SJSA1 (cell line): Measurements from ENCODE around the gene PRKAR1B. TPM values are rescaled to one million over a fixed set of nuclear protein-coding genes. Genes with fewer than 3 reads are reported as not detected.
"Not testable (repeated sequence)": the region's sequence is repeated elsewhere in the genome, so short reads cannot be mapped to it uniquely, and the experiment has no call there.

ENCODE experiments used
- DNase-seq, 2 experiments: peaks; one replicate each; pipeline ENCODE4 v3.0.0-alpha.2; 2015 to 2020; ENCODE audit warnings: low spot score in 2 of 2, low read depth in 1 of 2
- H3K27ac ChIP-seq: fragments of 250-450 bp; sonication (Bioruptor Pico); 2 replicates; pipeline ENCODE4 v1.5.1; 2020; ENCODE audit warnings: mild to moderate bottlenecking, moderate library complexity
- H3K27me3 ChIP-seq: fragments of 250-450 bp; sonication (Bioruptor Pico); replicated peaks from 2 replicates; pipeline ENCODE4 v1.5.1; 2020; ENCODE audit warnings: mild to moderate bottlenecking, moderate library complexity
- H3K36me3 ChIP-seq: fragments of 250-450 bp; sonication (Bioruptor Pico); 2 replicates; pipeline ENCODE4 v1.5.1; 2020; ENCODE audit warnings: mild to moderate bottlenecking
- H3K4me1 ChIP-seq: fragments of 250-450 bp; sonication (Bioruptor Pico); replicated peaks from 2 replicates; pipeline ENCODE4 v1.6.1; 2021; ENCODE audit warnings: mild to moderate bottlenecking
- H3K4me3 ChIP-seq: fragments of 250-450 bp; sonication (Bioruptor Pico); 2 replicates; pipeline ENCODE4 v1.5.1; 2020; ENCODE audit warnings: mild to moderate bottlenecking
- H3K9me3 ChIP-seq: fragments of 250-450 bp; sonication (Bioruptor Pico); replicated peaks from 2 replicates; pipeline ENCODE4 v1.5.1; 2020; ENCODE audit warnings: mild to moderate bottlenecking
- total RNA-seq: library from RNA; depleted of rRNA; stranded (reverse); fragments of >200 nt; shearing (Covaris generic); gene quantifications from 2 replicates; pipeline ENCODE4 v1.2.3, GENCODE V29; 2014

Gene PRKAR1B
- total RNA-seq, 1 experiment from 2014 or later = 7.3 TPM

DNA sequence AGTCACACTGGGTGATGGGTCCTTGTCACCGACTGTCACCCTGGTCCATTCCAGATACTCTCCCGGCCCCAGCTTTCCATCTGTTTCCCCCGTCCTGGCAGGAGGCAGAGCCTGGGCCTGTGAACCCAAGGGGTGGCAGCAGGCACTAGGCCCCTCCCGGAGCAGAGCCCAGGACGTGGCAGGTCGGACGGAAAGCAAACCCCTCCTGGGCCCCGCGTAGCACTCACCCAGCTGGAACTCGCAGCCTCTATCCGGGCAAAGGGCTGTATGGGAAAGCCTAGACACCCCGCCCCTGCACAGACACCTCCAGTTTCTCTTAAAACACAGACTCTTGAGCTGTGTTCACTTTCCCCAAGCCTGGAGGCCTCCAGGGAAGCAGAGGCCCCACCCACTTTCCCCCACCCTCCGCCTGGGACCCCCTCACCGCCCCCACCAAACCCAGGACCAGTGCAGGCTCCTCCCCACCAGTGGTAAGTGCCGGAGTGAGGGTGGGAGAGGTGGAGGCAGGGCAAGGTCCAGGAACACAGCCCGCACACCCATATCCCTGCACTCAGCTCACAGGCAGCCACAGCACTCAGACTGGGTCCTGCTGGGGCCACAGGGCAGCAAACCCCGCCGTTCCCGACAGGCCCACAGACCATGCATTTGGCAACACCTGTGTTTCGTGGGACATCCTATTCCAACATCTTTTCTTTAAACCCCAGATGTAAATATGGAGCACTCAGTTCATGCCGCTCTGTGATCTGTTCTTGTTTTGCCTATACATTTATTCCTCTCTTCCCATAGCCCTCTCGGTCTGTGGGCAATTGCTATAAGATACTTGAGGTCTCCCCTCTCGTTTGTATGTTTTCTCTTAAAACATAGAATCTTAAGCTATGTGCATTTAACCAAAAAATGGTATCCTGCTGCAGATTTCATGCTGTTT lies 109.2 kb downstream of the PRKAR1B start:
- H3K4me3 ChIP-seq = no peak overlapping the region
- peaks cover 4% of the 10 kb centered on the region; the same call in 1 of the 2 replicates for H3K4me1 ChIP-seq
- H3K36me3 ChIP-seq = no peaks in the 10 kb centered on the region
- no peak for DNase-seq
- peaks cover 16% of the 10 kb centered on the region for H3K9me3 ChIP-seq
- no peak overlapping the region for H3K27ac ChIP-seq
- no peaks in the 10 kb centered on the region for H3K27me3 ChIP-seq

DNA sequence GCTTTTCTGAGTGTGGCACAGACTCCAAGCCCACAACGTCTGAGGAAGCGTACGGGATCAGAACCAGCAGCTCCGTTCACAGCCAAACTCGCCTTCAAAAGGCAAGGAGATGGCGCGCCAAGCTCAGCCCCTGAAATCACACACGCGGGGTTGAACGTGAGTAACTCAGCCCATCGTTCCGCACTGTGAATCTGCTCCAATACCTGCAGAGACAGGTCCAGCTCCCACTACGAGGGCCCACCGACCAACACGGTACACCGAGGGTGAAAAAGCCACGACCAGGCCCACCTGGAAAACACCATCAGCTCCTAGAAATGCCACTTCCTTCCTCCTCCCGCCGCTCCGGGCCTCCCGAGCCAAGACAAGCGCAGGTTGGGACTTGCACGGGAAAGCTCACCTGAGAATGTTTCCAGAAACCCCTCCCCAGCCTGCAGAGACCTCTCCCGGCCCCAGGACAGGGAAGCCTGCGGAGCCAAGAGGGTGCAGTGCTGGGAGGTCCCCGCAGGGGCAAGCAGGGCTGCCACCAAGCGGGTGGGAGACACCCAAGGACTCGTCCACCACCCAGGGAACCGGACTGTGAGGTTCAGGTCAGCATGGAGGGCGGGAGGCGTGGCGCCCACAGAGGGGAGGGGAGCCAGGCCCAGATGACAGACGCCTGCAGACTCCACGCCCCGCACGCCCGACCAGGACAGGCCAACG lies 113.5 kb downstream of the PRKAR1B start:
- H3K27ac ChIP-seq = no peak overlapping the region
- H3K36me3 ChIP-seq = no peaks in the 10 kb centered on the region
- H3K27me3 ChIP-seq = no peaks in the 10 kb centered on the region
- no peaks in the 10 kb centered on the region for H3K4me1 ChIP-seq
- H3K4me3 ChIP-seq = no peak overlapping the region
- H3K9me3 ChIP-seq = no peaks in the 10 kb centered on the region
- DNase-seq = no peak

DNA sequence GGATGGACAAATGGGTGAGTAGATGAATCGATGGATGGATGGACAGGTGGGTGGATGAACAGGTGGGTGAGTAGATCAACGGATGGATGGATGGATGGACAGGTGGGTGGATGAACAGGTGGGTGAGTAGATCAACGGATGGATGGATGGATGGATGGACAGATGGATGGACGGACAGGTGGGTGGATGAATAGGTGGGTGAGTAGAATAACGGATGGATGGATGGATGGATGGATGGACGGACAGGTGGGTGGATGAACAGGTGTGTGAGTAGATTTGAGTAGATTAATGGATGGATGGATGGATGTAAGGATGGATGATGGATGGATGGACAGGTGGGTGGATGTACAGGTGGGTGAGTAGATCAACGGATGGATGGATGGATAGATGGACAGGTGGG lies 115.2 kb downstream of the PRKAR1B start:
- H3K36me3 ChIP-seq, H3K9me3 ChIP-seq, DNase-seq, H3K27me3 ChIP-seq, H3K4me1 ChIP-seq, H3K27ac ChIP-seq, H3K4me3 ChIP-seq: not testable (repeated sequence)

DNA sequence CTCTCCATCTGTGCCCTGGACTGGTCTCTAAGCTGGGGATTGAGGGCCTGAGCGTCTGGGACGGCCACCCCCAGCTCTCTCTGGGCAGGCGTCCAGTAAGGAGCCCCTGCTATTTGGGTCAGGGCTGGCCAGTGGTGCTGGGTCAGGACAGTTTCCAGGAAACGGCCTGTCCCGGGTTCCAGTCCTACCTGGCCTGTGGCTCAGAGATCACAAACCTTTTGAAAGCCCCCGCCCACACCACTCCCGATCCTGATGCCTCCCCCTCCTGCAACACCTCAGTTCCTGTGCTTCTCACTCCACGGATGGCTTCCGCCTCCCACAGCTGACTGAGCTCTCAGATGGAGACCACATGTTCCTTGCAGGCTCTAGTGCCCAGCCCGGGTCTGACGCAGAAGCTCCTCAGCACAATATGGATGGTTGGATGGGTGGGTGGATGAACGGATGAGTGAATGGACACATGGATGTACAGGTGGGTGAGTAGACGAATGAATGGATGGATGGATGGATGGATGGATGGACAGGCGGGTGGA lies 115.7 kb downstream of the PRKAR1B start:
- no peaks in the 10 kb centered on the region for H3K27me3 ChIP-seq
- H3K27ac ChIP-seq = no peak overlapping the region
- H3K36me3 ChIP-seq = no peaks in the 10 kb centered on the region
- no peak overlapping the region for H3K4me3 ChIP-seq
- peak in 1 of 2 experiments; percentile 35 for DNase-seq
- H3K4me1 ChIP-seq = no peaks in the 10 kb centered on the region
- no peaks in the 10 kb centered on the region for H3K9me3 ChIP-seq

DNA sequence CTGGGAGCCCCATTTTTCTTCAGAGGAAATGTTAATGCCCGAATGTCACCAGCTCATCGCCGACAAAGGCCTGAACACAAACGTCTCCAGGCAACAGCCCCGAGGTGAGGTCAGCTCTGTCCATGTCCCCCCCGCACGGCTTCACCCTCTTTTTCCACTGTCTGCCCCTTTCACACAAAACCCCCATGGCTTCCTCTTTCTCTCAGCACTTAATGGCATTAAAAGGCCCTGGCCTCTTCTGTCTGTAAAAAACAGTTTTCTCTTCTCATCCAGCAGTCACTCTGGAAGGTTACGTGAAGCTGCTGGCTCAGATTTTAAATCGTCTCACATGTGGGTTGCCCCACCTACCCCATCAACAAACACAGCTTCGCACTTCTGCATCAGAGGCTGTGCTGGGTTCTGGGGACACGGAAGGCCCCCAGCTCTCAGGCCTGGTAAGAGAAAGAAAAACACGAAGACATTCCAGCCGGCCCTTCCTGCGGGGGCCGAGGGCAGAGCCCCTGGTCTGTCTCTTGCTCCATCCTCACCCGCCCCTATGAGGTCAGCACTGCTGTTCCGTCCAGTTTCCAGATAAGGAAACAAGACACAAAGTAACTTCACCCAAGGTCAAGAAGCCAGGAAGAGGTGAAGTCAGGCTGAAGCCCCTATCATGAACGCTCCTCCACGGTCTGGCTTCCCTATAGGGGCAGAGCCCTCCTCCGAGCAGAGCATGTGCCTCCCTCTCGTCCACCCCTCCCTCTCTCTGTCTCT lies 116.4 kb downstream of the PRKAR1B start:
- Histone ChIP-seq H3K4me1 (no peaks in the 10 kb centered on the region), H3K27ac (no peak overlapping the region)
- DNase-seq = no peak

DNA sequence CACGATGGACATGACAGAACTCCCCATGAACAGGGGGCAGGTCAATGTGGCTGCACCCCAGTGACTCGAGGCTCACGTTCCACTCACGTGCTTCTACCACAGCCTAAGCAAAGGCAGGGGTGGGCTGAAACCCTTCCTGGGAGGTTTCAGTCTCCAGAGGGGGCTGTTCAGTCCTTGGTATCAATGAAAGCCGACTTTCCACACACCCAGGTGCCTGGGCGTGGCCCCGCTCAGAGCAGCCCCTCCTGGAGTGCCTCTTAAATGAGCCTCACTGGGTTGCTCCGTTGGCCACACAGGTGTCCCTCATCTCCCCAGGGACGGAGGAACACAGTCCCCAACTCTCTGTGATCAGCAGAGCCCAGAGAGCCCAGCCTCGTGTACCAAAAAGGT lies 116.9 kb downstream of the PRKAR1B start:
- no peak overlapping the region for H3K27ac ChIP-seq
- no peaks in the 10 kb centered on the region for H3K36me3 ChIP-seq
- no peaks in the 10 kb centered on the region; the same call in 1 of the 2 replicates for H3K4me1 ChIP-seq
- no peaks in the 10 kb centered on the region for H3K9me3 ChIP-seq
- no peak overlapping the region for H3K4me3 ChIP-seq
- H3K27me3 ChIP-seq = no peaks in the 10 kb centered on the region
- no peak for DNase-seq

More for the DNA sequence above, 116.4 kb downstream of the PRKAR1B start:
- Histone ChIP-seq H3K27me3 (no peaks in the 10 kb centered on the region), H3K9me3 (no peaks in the 10 kb centered on the region), H3K36me3 (no peaks in the 10 kb centered on the region), H3K4me3 (no peak overlapping the region)

- H3K9me3 ChIP-seq = no peaks in the 10 kb centered on the region
- H3K4me1 ChIP-seq = peaks cover 7% of the 10 kb centered on the region
- no peaks in the 10 kb centered on the region for H3K27me3 ChIP-seq
- no peak overlapping the region for H3K27ac ChIP-seq
- H3K36me3 ChIP-seq = no peaks in the 10 kb centered on the region
- H3K4me3 ChIP-seq = no peak overlapping the region
- DNase-seq = no peak
Observed at GRCh38 chr7:609365-609764, 117.7 kb downstream of the PRKAR1B start.

- Histone ChIP-seq H3K9me3 (no peaks in the 10 kb centered on the region), H3K4me1 (peaks cover 11% of the 10 kb centered on the region), H3K4me3 (no peak overlapping the region), H3K36me3 (no peaks in the 10 kb centered on the region), H3K27ac (no peak overlapping the region), H3K27me3 (no peaks in the 10 kb centered on the region)
- DNase-seq = no peak
Observed at GRCh38 chr7:608954-609353, 118.1 kb downstream of the PRKAR1B start.

DNA sequence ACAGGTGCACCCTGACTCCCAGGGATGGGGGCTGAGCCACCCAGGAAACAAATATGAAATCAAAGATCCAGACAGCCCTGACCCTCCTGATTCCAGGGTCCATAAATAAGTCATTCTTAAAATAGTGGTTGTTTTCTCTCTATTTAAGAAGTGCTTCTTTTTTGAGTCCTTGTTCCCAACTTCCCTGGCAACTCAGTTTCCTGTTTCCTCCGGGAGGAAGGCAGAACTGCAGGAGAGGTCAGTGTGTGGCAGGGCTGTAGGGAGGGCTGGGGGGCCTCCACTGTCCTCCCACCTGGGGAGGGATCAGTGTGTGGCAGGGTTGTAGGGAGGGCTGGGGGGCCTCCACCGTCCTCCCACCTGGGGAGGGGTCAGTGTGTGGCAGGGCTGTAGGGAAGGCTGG lies 118.7 kb downstream of the PRKAR1B start:
- no peaks in the 10 kb centered on the region for H3K27me3 ChIP-seq
- H3K27ac ChIP-seq = no peak overlapping the region
- H3K36me3 ChIP-seq = no peaks in the 10 kb centered on the region
- H3K4me1 ChIP-seq = peaks cover 14% of the 10 kb centered on the region
- no peaks in the 10 kb centered on the region for H3K9me3 ChIP-seq
- no peak for DNase-seq
- no peak overlapping the region for H3K4me3 ChIP-seq

DNA sequence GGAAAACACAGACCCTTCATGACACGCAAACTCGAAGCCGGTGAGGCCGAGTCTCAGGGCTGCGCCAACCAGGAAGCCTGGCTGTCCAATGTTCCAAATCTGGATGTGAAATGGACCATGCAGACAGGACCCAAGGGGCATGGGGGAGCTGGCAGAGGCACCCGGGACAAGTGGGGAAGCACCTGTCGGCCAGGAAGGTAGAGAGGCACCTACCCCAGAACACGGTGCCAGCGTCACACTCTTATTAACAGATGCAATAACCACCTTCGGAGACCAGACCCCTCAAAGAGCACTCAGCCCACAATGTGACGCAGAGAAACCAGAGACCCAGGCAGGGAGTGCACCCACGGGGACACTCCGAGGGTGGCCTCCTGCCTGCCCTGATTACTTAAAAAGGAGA lies 119.1 kb downstream of the PRKAR1B start:
- no peaks in the 10 kb centered on the region for H3K36me3 ChIP-seq
- peaks cover 14% of the 10 kb centered on the region for H3K4me1 ChIP-seq
- no peaks in the 10 kb centered on the region for H3K9me3 ChIP-seq
- H3K4me3 ChIP-seq = no peak overlapping the region
- no peak for DNase-seq
- H3K27ac ChIP-seq = no peak overlapping the region
- no peaks in the 10 kb centered on the region for H3K27me3 ChIP-seq

- no peaks in the 10 kb centered on the region for H3K36me3 ChIP-seq
- no peak overlapping the region for H3K4me3 ChIP-seq
- DNase-seq = no peak
- H3K27me3 ChIP-seq = no peaks in the 10 kb centered on the region
- peaks cover 14% of the 10 kb centered on the region for H3K4me1 ChIP-seq
- H3K27ac ChIP-seq = no peak overlapping the region
- no peaks in the 10 kb centered on the region for H3K9me3 ChIP-seq
Observed at GRCh38 chr7:605661-606450, 121.2 kb downstream of the PRKAR1B start.

GRCh38 chr7:604884-605531 lies 122.1 kb downstream of the PRKAR1B start:
- H3K4me3 ChIP-seq = no peak overlapping the region
- DNase-seq = no peak
- H3K4me1 ChIP-seq = peaks cover 14% of the 10 kb centered on the region
- no peaks in the 10 kb centered on the region for H3K27me3 ChIP-seq
- H3K9me3 ChIP-seq = no peaks in the 10 kb centered on the region
- H3K27ac ChIP-seq = peak overlapping the region; percentile 79
- no peaks in the 10 kb centered on the region for H3K36me3 ChIP-seq
